Mucosa of rectum (tissue), 2 donors: Measurements from ENCODE around the gene PIM3.
"Not testable (repeated sequence)": the region's sequence is repeated elsewhere in the genome, so short reads cannot be mapped to it uniquely, and the experiment has no call there.

ENCODE experiments used
- H3K27ac ChIP-seq, 2 donors: one replicate each; pipeline ENCODE4 v1.7.0; 2013; ENCODE audit warnings: inconsistent platforms in 2 of 2, low read depth in 2 of 2, low read length in 2 of 2
- H3K27me3 ChIP-seq, 2 donors: one replicate each; pipeline ENCODE4 v1.7.0; 2013; ENCODE audit warnings: low read length in 2 of 2; ENCODE audit not compliant: control insufficient read depth in 2 of 2, insufficient read depth in 2 of 2
- H3K36me3 ChIP-seq, 2 donors: one replicate each; pipeline ENCODE4 v1.7.0; 2013; ENCODE audit warnings: low read length in 2 of 2; ENCODE audit not compliant: control insufficient read depth in 2 of 2, insufficient read depth in 2 of 2
- H3K4me1 ChIP-seq, 2 donors: one replicate each; pipeline ENCODE4 v1.7.0; 2013; ENCODE audit warnings: low read length in 2 of 2, mild to moderate bottlenecking in 1 of 2; ENCODE audit not compliant: control insufficient read depth in 2 of 2, insufficient read depth in 2 of 2
- H3K4me3 ChIP-seq, 2 donors: one replicate each; pipeline ENCODE4 v1.7.0; 2013; ENCODE audit warnings: low read length in 2 of 2
- H3K9ac ChIP-seq, 2 donors: one replicate each; pipeline ENCODE4 v1.7.0; 2013; ENCODE audit warnings: low read length in 2 of 2, low read depth in 1 of 2, mild to moderate bottlenecking in 1 of 2
- H3K9me3 ChIP-seq, 2 donors: one replicate each; pipeline ENCODE4 v1.7.0; 2013; ENCODE audit warnings: low read length in 2 of 2; ENCODE audit not compliant: control insufficient read depth in 2 of 2
- donor health status: healthy.
- donor health status: Normal muscosa, but diverticular disease.

Gene PIM3

GRCh38 chr22:49975543-49976389 lies 15.2 kb downstream of the PIM3 start:
- H3K27ac ChIP-seq: peak overlapping the region in 1 of 2 donors; percentile 52
- peak overlapping the region in 1 of 2 donors; percentile 70 for H3K9ac ChIP-seq

GRCh38 chr22:49976439-49977175 lies 16.0 kb downstream of the PIM3 start:
- Histone ChIP-seq H3K27ac (peak overlapping the region in 1 of 2 donors; percentile 52), H3K9ac (no peak overlapping the region), H3K4me1 (peaks cover 5 to 10% of the 10 kb centered on the region in 2 donors)

More at GRCh38 chr22:49975543-49976389, 15.2 kb downstream of the PIM3 start:
- H3K9me3 ChIP-seq: no peaks in the 10 kb centered on the region
- H3K36me3 ChIP-seq: no peaks in the 10 kb centered on the region
- H3K4me1 ChIP-seq: peaks cover 8 to 16% of the 10 kb centered on the region in 2 donors
- H3K27me3 ChIP-seq: no peaks in the 10 kb centered on the region
- peak overlapping the region in 1 of 2 donors; percentile 43 for H3K4me3 ChIP-seq

GRCh38 chr22:49977578-49977977 lies 17.0 kb downstream of the PIM3 start:
- Histone ChIP-seq H3K9ac (no peak overlapping the region), H3K4me3 (no peak overlapping the region), H3K27me3 (peaks cover under 1% of the 10 kb centered on the region in 2 donors), H3K9me3 (no peaks in the 10 kb centered on the region), H3K4me1 (peaks cover 5% of the 10 kb centered on the region in 2 donors), H3K27ac (no peak overlapping the region), H3K36me3 (no peaks in the 10 kb centered on the region)

More at GRCh38 chr22:49976439-49977175, 16.0 kb downstream of the PIM3 start:
- H3K4me3 ChIP-seq: no peak overlapping the region
- H3K9me3 ChIP-seq: no peaks in the 10 kb centered on the region
- H3K36me3 ChIP-seq: no peaks in the 10 kb centered on the region
- H3K27me3 ChIP-seq: no peaks in the 10 kb centered on the region

- Histone ChIP-seq H3K4me3 (no peak overlapping the region), H3K4me1 (peaks cover 5% of the 10 kb centered on the region in 2 donors), H3K9me3 (no peaks in the 10 kb centered on the region), H3K27me3 (peaks cover 6 to 8% of the 10 kb centered on the region in 2 donors), H3K27ac (no peak overlapping the region), H3K9ac (no peak overlapping the region), H3K36me3 (no peaks in the 10 kb centered on the region)
Measured at GRCh38 chr22:49979587-49980264, 19.2 kb downstream of the PIM3 start.

GRCh38 chr22:49981799-49982198 lies 21.2 kb downstream of the PIM3 start:
- H3K4me3 ChIP-seq, H3K9ac ChIP-seq, H3K9me3 ChIP-seq, H3K36me3 ChIP-seq, H3K27me3 ChIP-seq, H3K27ac ChIP-seq, H3K4me1 ChIP-seq: not testable (repeated sequence)

GRCh38 chr22:49983148-49984042 lies 22.8 kb downstream of the PIM3 start:
- no peaks in the 10 kb centered on the region for H3K36me3 ChIP-seq
- no peaks in the 10 kb centered on the region for H3K4me1 ChIP-seq
- H3K9ac ChIP-seq: no peak overlapping the region
- peaks cover 7 to 8% of the 10 kb centered on the region in 2 donors for H3K27me3 ChIP-seq
- peaks cover 3 to 4% of the 10 kb centered on the region in 2 donors for H3K9me3 ChIP-seq
- no peak overlapping the region for H3K27ac ChIP-seq
- H3K4me3 ChIP-seq: no peak overlapping the region

- Histone ChIP-seq H3K4me3 (no peak overlapping the region), H3K27me3 (peaks cover 7 to 8% of the 10 kb centered on the region in 2 donors), H3K9me3 (peaks cover 4 to 5% of the 10 kb centered on the region in 2 donors), H3K27ac (no peak overlapping the region), H3K4me1 (no peaks in the 10 kb centered on the region), H3K36me3 (no peaks in the 10 kb centered on the region), H3K9ac (no peak overlapping the region)
Measured at GRCh38 chr22:49986325-49986724, 25.8 kb downstream of the PIM3 start.

GRCh38 chr22:49989826-49990225 lies 29.3 kb downstream of the PIM3 start:
- not testable (repeated sequence) for H3K36me3 ChIP-seq, H3K27me3 ChIP-seq, H3K4me3 ChIP-seq, H3K9ac ChIP-seq, H3K27ac ChIP-seq, H3K9me3 ChIP-seq, H3K4me1 ChIP-seq

GRCh38 chr22:49991167-49991566 lies 30.6 kb downstream of the PIM3 start:
- Histone ChIP-seq H3K4me3 (no peak overlapping the region), H3K27ac (no peak overlapping the region), H3K36me3 (no peaks in the 10 kb centered on the region), H3K9me3 (peaks cover 3% of the 10 kb centered on the region in 2 donors), H3K27me3 (no peaks in the 10 kb centered on the region), H3K9ac (no peak overlapping the region), H3K4me1 (peaks cover 2 to 15% of the 10 kb centered on the region in 2 donors)
